DMS53 (cell line): ENCODE measurements around the gene ZNF133.

Source experiments
- DNase-seq: peaks from one replicate; lab custom pipeline; 2025; lab: John Stamatoyannopoulos, UW

Gene ZNF133

DNA sequence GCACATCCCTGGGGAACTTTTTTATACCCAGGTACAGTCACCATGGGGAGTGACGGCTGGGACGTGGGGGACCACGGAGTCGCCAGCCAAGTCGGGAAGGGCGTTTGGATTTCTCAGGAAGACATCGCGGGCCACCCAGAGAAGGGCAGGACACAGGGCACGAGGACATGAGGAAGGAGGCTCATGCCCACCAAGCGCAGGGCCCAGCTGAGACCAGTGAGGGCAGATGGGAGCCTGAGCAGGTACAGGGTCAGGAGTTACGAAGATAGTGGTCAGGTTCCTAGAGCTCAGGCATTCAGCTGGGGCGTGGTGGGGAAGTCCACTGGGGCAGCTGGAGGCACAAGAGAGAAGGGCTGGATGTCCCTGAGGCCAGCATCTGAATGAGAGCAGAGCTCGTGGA lies 74.6 kb downstream of the ZNF133 start:
- no peak for DNase-seq

DNA sequence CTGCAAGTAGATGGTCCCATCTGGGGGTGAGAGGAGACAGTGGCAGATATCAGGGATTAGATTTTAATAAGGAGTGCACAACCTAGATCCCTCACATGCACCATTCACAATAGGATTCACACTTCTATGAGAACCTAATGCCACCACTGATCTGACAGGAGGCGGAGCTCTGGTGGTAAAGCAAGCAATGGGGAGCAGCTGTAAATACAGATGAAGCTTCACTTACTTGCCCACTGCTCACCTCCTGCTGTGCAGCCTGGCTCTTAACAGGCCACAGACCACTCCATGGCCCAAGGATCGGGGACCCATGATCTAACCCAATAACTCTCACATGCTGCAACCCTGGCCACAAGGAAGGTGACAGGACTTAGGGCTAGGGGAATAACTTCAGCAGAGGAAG lies 75.4 kb downstream of the ZNF133 start:
- DNase-seq = peak; percentile 15

DNA sequence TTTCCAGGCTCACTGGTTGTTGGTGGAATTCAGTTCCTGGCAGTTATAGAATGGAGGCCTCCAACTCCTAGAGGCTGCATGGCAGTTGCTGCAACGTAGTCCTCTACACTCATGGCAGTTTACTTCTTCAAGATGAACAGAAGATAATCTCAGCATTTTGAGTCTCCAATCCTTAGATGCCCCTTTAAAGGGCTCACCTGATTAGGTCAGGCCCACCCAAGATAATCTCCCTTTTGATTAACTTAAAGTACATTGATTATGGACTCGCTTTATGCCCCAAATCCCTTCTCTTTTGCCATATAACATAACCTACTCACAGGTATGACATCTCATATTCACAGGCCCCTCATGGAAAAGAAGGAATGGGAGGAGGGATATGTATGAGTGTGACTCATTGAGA lies 76.4 kb downstream of the ZNF133 start:
- no peak for DNase-seq
